AG04449 (cell line): ENCODE measurements around the gene DDX1.
A peak's percentile ranks its signal among the peaks of the same experiment; 100 is the strongest.

Source experiments
- CTCF ChIA-PET: fragments of 350-600 bp; formaldehyde crosslinking; extraction: SDS; loops from one replicate; lab custom pipeline; 2021; ENCODE audit warnings: antibody characterized with exemption; lab: Yijun Ruan, JAX
- POLR2A ChIA-PET: fragments of 400-600, 350-600 bp; formaldehyde crosslinking; extraction: SDS; loops from one replicate; lab custom pipeline; 2020; ENCODE audit warnings: antibody characterized with exemption, inconsistent platforms; lab: Yijun Ruan, JAX
- DNase-seq: peaks from one replicate; pipeline ENCODE4 v3.0.0-alpha.2; 2010; ENCODE audit warnings: low read depth, low spot score
- H3K4me3 ChIP-seq: 2 replicates; pipeline ENCODE4 v1.5.1; 2011; ENCODE audit warnings: low read depth, mild to moderate bottlenecking, control low read depth, low read length
- CTCF ChIP-seq: IDR thresholded peaks from one replicate; pipeline ENCODE4 v1.5.1; 2011; ENCODE audit warnings: mild to moderate bottlenecking, moderate library complexity, low read length, control low read depth, inconsistent platforms; ENCODE audit not compliant: insufficient read depth; ENCODE audit errors: missing control alignments

Gene DDX1

GRCh38 chr2:15588329-15588919 lies 3.2 kb upstream of the DDX1 start:
- H3K4me3 ChIP-seq: no peak overlapping the region
- peak; percentile 61 for TF ChIP-seq CTCF
- DNase-seq: no peak
- CTCF ChIA-PET: interaction anchor here (0.6 to 9.7 kb wide), 7 partner anchors 13 to 289 kb away, joined by 3 to 129 read pairs (median 4); partner anchors contain the start of gene NBAS
- POLR2A ChIA-PET: no interaction called here

- ChIA-PET CTCF (interaction anchor here (1.1 to 9.7 kb wide), 2 partner anchors 10 to 16 kb away, joined by 3 to 129 read pairs; no protein-coding TSS in a partner anchor), POLR2A (no interaction called here)
- no peak for DNase-seq
- H3K4me3 ChIP-seq: peak overlapping the region; percentile 90
- TF ChIP-seq CTCF: no peak
Observed at GRCh38 chr2:15591373-15591691, 336 bp upstream of the DDX1 start.

GRCh38 chr2:15593327-15593705 lies 1.6 kb downstream of the DDX1 start:
- no peak for DNase-seq
- H3K4me3 ChIP-seq: peak overlapping the region; percentile 90
- no peak for TF ChIP-seq CTCF
- POLR2A ChIA-PET: no interaction called here
- CTCF ChIA-PET: no interaction called here

- H3K4me3 ChIP-seq: no peak overlapping the region
- no peak for DNase-seq
- no peak for TF ChIP-seq CTCF
- ChIA-PET POLR2A (no interaction called here), CTCF (interaction anchor here (1.7 kb wide), 1 partner anchor 18 kb away, joined by 7 read pairs; no protein-coding TSS in a partner anchor)
Observed at GRCh38 chr2:15594291-15595256, 2.9 kb downstream of the DDX1 start.

GRCh38 chr2:15595342-15595905 lies 3.8 kb downstream of the DDX1 start:
- ChIA-PET POLR2A (no interaction called here), CTCF (interaction anchor here (1.7 kb wide), 1 partner anchor 19 kb away, joined by 7 read pairs; no protein-coding TSS in a partner anchor)
- DNase-seq: no peak
- no peak overlapping the region for H3K4me3 ChIP-seq
- no peak for TF ChIP-seq CTCF

GRCh38 chr2:15595936-15596335 lies 4.3 kb downstream of the DDX1 start:
- no peak overlapping the region for H3K4me3 ChIP-seq
- no peak for DNase-seq
- ChIA-PET POLR2A (no interaction called here), CTCF (no interaction called here)
- TF ChIP-seq CTCF: no peak
